Sigmoid colon (tissue), 7 donors: ENCODE data around the gene C18orf63. TPM values are rescaled to one million over a fixed set of nuclear protein-coding genes. Genes with fewer than 3 reads are reported as not detected.
A peak's percentile ranks its signal among the peaks of the same experiment; 100 is the strongest.
"Not testable (repeated sequence)": the region's sequence is repeated elsewhere in the genome, so short reads cannot be mapped to it uniquely, and the experiment has no call there.

Experiments used
- DNase-seq: peaks from one replicate; pipeline ENCODE4 v3.0.0-alpha.2; 2019
- H3K27ac ChIP-seq, 4 donors: fragments of 200-600 bp; sonication (generic); one replicate each; pipeline ENCODE4 v1.5.1; 2016 to 2019; ENCODE audit warnings: mild to moderate bottlenecking in 1 of 4
- H3K27me3 ChIP-seq, 3 donors: fragments of 200-600 bp; sonication (generic); one replicate each; pipeline ENCODE4 v1.5.1; 2019; ENCODE audit warnings: mild to moderate bottlenecking in 1 of 3
- H3K36me3 ChIP-seq, 4 donors: fragments of 200-600 bp; sonication (generic); one replicate each; pipeline ENCODE4 v1.5.1; 2016 to 2019
- H3K4me1 ChIP-seq, 4 donors: fragments of 200-600 bp; sonication (generic); one replicate each; pipeline ENCODE4 v1.5.1; 2017 to 2019
- H3K4me3 ChIP-seq, 4 donors: fragments of 200-600 bp; sonication (generic); one replicate each; pipeline ENCODE4 v1.5.1; 2017 to 2019; ENCODE audit warnings: mild to moderate bottlenecking in 2 of 4, moderate library complexity in 1 of 4
- H3K9me3 ChIP-seq, 4 donors: fragments of 200-600 bp in 3 of 4; sonication (generic) in 3 of 4; one replicate each; pipeline versions ENCODE4 v1.5.1 to v1.6.1; 2013 to 2019
- EP300 ChIP-seq, 4 donors: sonication (generic); formaldehyde crosslinking; IDR thresholded peaks; one replicate each; pipeline ENCODE4 v1.6.1; 2017; ENCODE audit warnings: antibody characterized with exemption in 4 of 4
- POLR2A ChIP-seq, 2 donors: fragments of 450-650 bp; IDR thresholded peaks; one replicate each; pipeline ENCODE4 v1.6.1; 2016; ENCODE audit warnings: antibody characterized with exemption in 2 of 2, mild to moderate bottlenecking in 2 of 2, moderate library complexity in 2 of 2
- POLR2AphosphoS5 ChIP-seq, 4 donors: sonication (generic); formaldehyde crosslinking; IDR thresholded peaks; one replicate each; pipeline ENCODE4 v1.6.1; 2017; ENCODE audit warnings: antibody characterized with exemption in 4 of 4
- WGBS, 2 donors: extraction: QIAGEN DNeasy Blood & Tissue Kit; methylation state at CpG; one replicate each; pipeline ENCODE4 v1.1.7; 2013; 5-methylcytosine and 5-hydroxymethylcytosine counted together
- intact Hi-C: fragments of 100-400 bp; cut with DNase I; formaldehyde crosslinking; loops from one replicate; pipeline ENCODE4 v1.15.1; 2023
- polyA plus RNA-seq, 3 donors: library from polyadenylated mRNA; stranded (reverse); fragments of 200-250 nt; gene quantifications; one replicate each; pipeline ENCODE4 v1.2.3, GENCODE V29; 2013
- total RNA-seq, 4 donors: library from RNA; depleted of rRNA; stranded (reverse); fragments of >200 nt; gene quantifications; one replicate each; pipeline ENCODE4 v1.1.0, GENCODE V29; 2016
- TF ChIP-seq, protein P1 (sequence below), 4 experiments: fragments of 450-650 bp in 3 of 4; fragments of 200-600 bp in 1 of 4; IDR thresholded peaks; one replicate each; pipeline ENCODE4 v1.5.1; 2016 to 2019; ENCODE audit warnings: antibody characterized with exemption in 4 of 4, mild to moderate bottlenecking in 3 of 4, moderate library complexity in 2 of 4
- donor health status: healthy with polysubstance abuse.
- donor health status: Bipolar disorder and iron deficiency.
- donor health status: healthy.

The C18orf63 gene
- total and polyA plus RNA-seq, 7 donors: not detected

DNA sequence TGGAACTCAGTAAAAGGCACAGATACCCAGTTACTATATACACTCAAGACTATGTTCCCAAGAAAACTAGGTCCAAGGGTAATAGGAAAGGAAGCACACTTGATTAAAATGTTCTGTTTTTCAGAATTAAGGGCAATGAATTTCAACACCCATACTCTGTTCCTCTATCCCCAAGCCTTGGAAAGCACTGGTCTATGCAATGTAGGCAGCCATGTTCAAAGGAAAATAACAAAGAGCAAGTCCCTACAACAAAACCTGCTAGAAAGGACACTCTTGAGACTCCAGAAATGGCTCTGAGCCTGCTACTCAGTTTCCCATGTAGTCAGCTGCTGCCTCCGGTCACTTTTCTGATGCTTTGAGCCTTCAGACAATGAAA lies 30.7 kb upstream of the C18orf63 start:
- intact Hi-C loops: loop anchor here (1.0 kb wide), 1 partner anchor 51 kb away; no protein-coding TSS in a partner anchor
- Histone ChIP-seq H3K9me3 (no peaks in the 10 kb centered on the region), H3K27ac (peak overlapping the region; percentile 76 to 88 (median 84)), H3K27me3 (no peaks in the 10 kb centered on the region), H3K36me3 (no peaks in the 10 kb centered on the region), H3K4me1 (peaks cover 0 to 94% (median 90%) of the 10 kb centered on the region in 4 donors), H3K4me3 (peak overlapping the region in 2 of 4 donors; percentile 6 to 22)
- no peak for DNase-seq
- WGBS, 2 donors: 98 to 100% methylated on average over 1 of the region's 1 CpG
- TF ChIP-seq POLR2AphosphoS5 (IDR thresholded peaks at IDR 0.05) (no peak), POLR2A (IDR thresholded peaks at IDR 0.05) (no peak), EP300 (IDR thresholded peaks at IDR 0.05) (no peak)
- TF ChIP-seq, protein P1, sequence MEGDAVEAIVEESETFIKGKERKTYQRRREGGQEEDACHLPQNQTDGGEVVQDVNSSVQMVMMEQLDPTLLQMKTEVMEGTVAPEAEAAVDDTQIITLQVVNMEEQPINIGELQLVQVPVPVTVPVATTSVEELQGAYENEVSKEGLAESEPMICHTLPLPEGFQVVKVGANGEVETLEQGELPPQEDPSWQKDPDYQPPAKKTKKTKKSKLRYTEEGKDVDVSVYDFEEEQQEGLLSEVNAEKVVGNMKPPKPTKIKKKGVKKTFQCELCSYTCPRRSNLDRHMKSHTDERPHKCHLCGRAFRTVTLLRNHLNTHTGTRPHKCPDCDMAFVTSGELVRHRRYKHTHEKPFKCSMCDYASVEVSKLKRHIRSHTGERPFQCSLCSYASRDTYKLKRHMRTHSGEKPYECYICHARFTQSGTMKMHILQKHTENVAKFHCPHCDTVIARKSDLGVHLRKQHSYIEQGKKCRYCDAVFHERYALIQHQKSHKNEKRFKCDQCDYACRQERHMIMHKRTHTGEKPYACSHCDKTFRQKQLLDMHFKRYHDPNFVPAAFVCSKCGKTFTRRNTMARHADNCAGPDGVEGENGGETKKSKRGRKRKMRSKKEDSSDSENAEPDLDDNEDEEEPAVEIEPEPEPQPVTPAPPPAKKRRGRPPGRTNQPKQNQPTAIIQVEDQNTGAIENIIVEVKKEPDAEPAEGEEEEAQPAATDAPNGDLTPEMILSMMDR (IDR thresholded peaks at IDR 0.05): no peak

DNA sequence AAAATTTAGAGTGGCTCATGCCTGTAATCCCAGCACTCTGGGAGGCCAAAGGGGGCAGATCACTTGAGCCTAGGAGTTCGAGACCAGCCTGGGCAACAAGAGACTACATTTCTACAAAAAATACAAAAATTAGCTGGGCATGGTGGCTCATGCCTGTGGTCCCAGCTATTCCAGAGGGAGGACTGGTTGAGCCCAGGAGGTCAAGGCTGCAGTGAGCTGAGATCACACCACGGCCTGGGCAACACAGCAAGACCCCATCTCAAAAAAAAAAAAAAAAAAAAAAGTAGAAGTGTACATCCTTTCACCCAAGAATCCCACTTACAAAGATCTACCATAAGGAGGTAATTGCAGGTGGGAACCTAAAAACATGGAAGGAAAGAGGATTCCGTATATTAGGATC lies 30.1 kb upstream of the C18orf63 start:
- H3K27me3 ChIP-seq, H3K4me3 ChIP-seq, DNase-seq, H3K36me3 ChIP-seq, H3K9me3 ChIP-seq, intact Hi-C loops: not testable (repeated sequence)
- 76 to 96% methylated on average over 3 of the region's 3 CpGs for WGBS, 2 donors
- Histone ChIP-seq H3K4me1 (peaks cover 0 to 100% (median 96%) of the 10 kb centered on the region in 4 donors), H3K27ac (peak overlapping the region; percentile 76 to 88 (median 84))

DNA sequence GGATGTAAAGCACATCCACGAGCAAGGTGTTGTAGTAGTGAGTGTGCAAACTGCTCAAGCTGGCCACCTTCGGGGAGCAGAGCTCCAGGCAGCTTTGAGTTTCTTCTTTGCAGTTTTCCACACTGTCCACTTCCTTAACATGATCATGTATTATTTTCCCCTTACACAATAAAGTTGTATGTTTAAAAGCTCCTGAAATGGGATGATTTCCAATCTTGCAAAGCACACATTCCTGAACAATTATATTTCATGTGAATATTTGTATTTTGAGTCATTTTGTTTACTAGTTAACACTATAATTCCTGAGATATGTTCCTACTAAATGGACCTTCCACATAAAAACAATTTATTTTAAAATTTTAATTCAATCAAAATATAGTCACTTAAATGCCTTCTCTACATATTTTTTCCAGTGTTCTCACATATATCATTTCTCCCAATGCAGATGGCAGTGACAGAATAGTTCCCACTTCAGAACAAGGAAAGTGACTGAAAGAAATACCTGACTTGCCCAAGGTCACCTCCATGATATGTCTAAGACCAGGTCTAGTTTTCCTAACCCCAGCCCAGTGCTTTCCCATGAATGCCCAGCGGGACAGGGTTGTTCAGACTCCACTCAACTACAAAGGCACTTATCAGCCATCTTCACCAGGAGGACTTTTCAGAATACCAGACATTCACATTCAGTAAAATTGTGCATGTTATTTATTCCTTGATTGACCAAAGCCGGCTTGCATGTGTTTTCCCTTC lies 29.4 kb upstream of the C18orf63 start:
- TF ChIP-seq EP300 (IDR thresholded peaks at IDR 0.05) (no peak), POLR2AphosphoS5 (IDR thresholded peaks at IDR 0.05) (no peak), POLR2A (IDR thresholded peaks at IDR 0.05) (no peak)
- TF ChIP-seq, protein P1 (IDR thresholded peaks at IDR 0.05): no peak
- 91% methylated on average over 4 of the region's 4 CpGs for WGBS, 2 donors
- Histone ChIP-seq H3K4me1 (peaks cover 0 to 100% (median 94%) of the 10 kb centered on the region in 4 donors), H3K36me3 (no peaks in the 10 kb centered on the region), H3K9me3 (no peaks in the 10 kb centered on the region), H3K4me3 (no peak overlapping the region), H3K27me3 (no peaks in the 10 kb centered on the region), H3K27ac (peak overlapping the region; percentile 76 to 88 (median 84))
- intact Hi-C loops: no loop called here
- no peak for DNase-seq

DNA sequence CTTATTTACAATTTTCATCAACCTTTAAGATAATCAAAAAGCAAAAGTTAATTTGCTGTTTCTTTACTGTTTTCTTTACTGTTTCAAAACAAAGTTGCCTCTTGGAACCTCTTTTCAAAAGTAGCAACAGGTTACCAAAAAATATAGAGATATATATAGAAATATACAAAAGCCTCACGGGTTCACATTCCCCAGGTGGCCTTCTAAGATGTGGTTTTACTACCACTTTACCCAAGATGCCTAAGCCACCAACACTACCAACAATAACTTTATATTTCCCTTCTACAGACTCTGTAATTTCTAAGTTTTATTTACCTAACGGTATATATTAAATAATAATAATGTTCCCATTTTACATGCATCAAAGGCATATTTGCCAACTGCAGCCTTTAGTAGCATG lies 28.8 kb upstream of the C18orf63 start:
- H3K4me1 ChIP-seq: peaks cover 0 to 95% (median 89%) of the 10 kb centered on the region in 4 donors
- DNase-seq: no peak

DNA sequence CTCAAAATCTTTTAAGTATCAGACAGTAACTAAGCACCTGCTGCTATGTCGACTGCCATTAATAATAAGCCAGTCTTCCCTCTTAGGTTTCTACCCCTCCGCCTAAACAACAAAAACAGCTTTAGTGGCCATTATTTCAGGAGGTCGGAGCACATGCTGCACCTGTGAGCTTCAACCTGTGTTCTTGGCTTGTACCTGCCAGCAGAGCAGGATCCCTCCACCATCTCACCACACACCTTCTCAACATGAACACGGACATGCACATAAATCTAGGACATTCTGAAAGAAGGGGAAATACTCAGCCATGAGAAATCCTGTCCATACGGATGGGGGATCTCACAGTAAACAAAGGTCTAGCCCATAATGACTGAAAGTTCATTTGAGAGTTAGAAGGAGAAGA lies 27.6 kb upstream of the C18orf63 start:
- no peaks in the 10 kb centered on the region for H3K9me3 ChIP-seq
- peak overlapping the region; percentile 80 to 88 (median 84) for H3K27ac ChIP-seq
- no peaks in the 10 kb centered on the region for H3K36me3 ChIP-seq
- intact Hi-C loops: no loop called here
- H3K4me1 ChIP-seq: peaks cover 0 to 90% (median 81%) of the 10 kb centered on the region in 4 donors
- H3K27me3 ChIP-seq: no peaks in the 10 kb centered on the region
- DNase-seq: no peak
- peak overlapping the region in 1 of 4 donors; percentile 5 for H3K4me3 ChIP-seq
- TF ChIP-seq, protein P1 (IDR thresholded peaks at IDR 0.05): no peak
- TF ChIP-seq POLR2AphosphoS5 (IDR thresholded peaks at IDR 0.05): no peak
- no peak for TF ChIP-seq POLR2A (IDR thresholded peaks at IDR 0.05)
- no peak for TF ChIP-seq EP300 (IDR thresholded peaks at IDR 0.05)
- 84 to 88% methylated on average over 5 of the region's 5 CpGs for WGBS, 2 donors

More for the DNA sequence above, 28.8 kb upstream of the C18orf63 start:
- Histone ChIP-seq H3K4me3 (no peak overlapping the region), H3K36me3 (no peaks in the 10 kb centered on the region), H3K27me3 (no peaks in the 10 kb centered on the region), H3K27ac (peak overlapping the region in 3 of 4 donors; percentile 81 to 88 (median 88)), H3K9me3 (no peaks in the 10 kb centered on the region)
- intact Hi-C loops: no loop called here
- WGBS, 2 donors: 65 to 90% methylated on average over 2 of the region's 2 CpGs
- TF ChIP-seq EP300 (IDR thresholded peaks at IDR 0.05) (no peak), POLR2A (IDR thresholded peaks at IDR 0.05) (no peak), POLR2AphosphoS5 (IDR thresholded peaks at IDR 0.05) (no peak)
- TF ChIP-seq, protein P1 (IDR thresholded peaks at IDR 0.05): no peak
